CD4-positive, alpha-beta T cell (primary cell): ENCODE results near the gene ITPR3. TPM values are rescaled to one million over a fixed set of nuclear protein-coding genes. Genes with fewer than 3 reads are reported as not detected.
A peak's percentile ranks its signal among the peaks of the same experiment; 100 is the strongest.

ENCODE experiments used
- ATAC-seq: fragments of 200-7000 bp; cut with Tn5 transposase; one replicate; pipeline ENCODE4 v1.10.0; 2022; ENCODE audit warnings: mild to moderate bottlenecking; ENCODE audit not compliant: poor library complexity
- CTCF ChIA-PET: fragments of 350-600 bp; sonication (Branson Sonifier 250); formaldehyde crosslinking; loops from one replicate; lab custom pipeline; 2021; ENCODE audit warnings: antibody characterized with exemption, inconsistent platforms; lab: Charles Lee
- POLR2A ChIA-PET: fragments of 350-600 bp; sonication (Branson Sonifier 250); formaldehyde crosslinking; loops from one replicate; lab custom pipeline; 2021; ENCODE audit warnings: antibody characterized with exemption, inconsistent platforms; lab: Charles Lee
- DNase-seq, 14 experiments: peaks; one replicate each; pipeline ENCODE4 v3.0.0-alpha.2; 2013 to 2020; ENCODE audit warnings: mixed read lengths in 2 of 14
- H3K27ac ChIP-seq, 2 donors: one replicate each; pipeline versions ENCODE4 v1.5.1 to v1.7.0; 2013; ENCODE audit warnings: low read length in 2 of 2, low read depth in 1 of 2, mild to moderate bottlenecking in 1 of 2
- H3K27me3 ChIP-seq, 2 experiments: 1 replicate in 1 of 2; 2 replicates in 1 of 2; pipeline versions ENCODE4 v1.6.1 to v1.7.0; 2013; ENCODE audit warnings: low read length in 2 of 2, control low read depth in 1 of 2, mild to moderate bottlenecking in 1 of 2, moderate library complexity in 1 of 2; ENCODE audit not compliant: insufficient read depth in 2 of 2, control insufficient read depth in 1 of 2
- H3K36me3 ChIP-seq: one replicate; pipeline ENCODE4 v1.6.1; 2013; ENCODE audit warnings: low read length, control low read depth; ENCODE audit not compliant: insufficient read depth
- H3K4me1 ChIP-seq: one replicate; pipeline ENCODE4 v1.6.1; 2013; ENCODE audit warnings: low read length, control low read depth; ENCODE audit not compliant: insufficient read depth
- H3K4me3 ChIP-seq: one replicate; pipeline ENCODE4 v1.5.1; 2013; ENCODE audit warnings: mild to moderate bottlenecking, low read length, moderate library complexity
- H3K9me3 ChIP-seq, 2 experiments: 1 replicate in 1 of 2; 2 replicates in 1 of 2; pipeline versions ENCODE4 v1.6.1 to v1.7.0; 2013; ENCODE audit warnings: low read length in 2 of 2, mild to moderate bottlenecking in 2 of 2, control low read depth in 1 of 2, moderate library complexity in 1 of 2; ENCODE audit not compliant: control insufficient read depth in 1 of 2, insufficient read depth in 1 of 2
- H3K27ac Mint-ChIP-seq: one replicate; pipeline ENCODE4 v1.8.0; 2020; ENCODE audit warnings: mixed read lengths
- H3K27me3 Mint-ChIP-seq: one replicate; pipeline ENCODE4 v1.8.0; 2021; ENCODE audit warnings: mixed read lengths
- H3K36me3 Mint-ChIP-seq: one replicate; pipeline ENCODE4 v1.8.0; 2021; ENCODE audit warnings: low read depth, mixed read lengths
- H3K4me1 Mint-ChIP-seq: one replicate; pipeline ENCODE4 v1.8.0; 2021; ENCODE audit warnings: low read depth, mixed read lengths
- H3K4me3 Mint-ChIP-seq: one replicate; pipeline ENCODE4 v1.8.0; 2020; ENCODE audit warnings: mild to moderate bottlenecking, mixed read lengths
- H3K9me3 Mint-ChIP-seq: one replicate; pipeline ENCODE4 v1.8.0; 2020; ENCODE audit warnings: mixed read lengths
- intact Hi-C, 2 experiments: fragments of 100-400 bp; cut with DNase I in 1 of 2; cut with micrococcal nuclease in 1 of 2; formaldehyde crosslinking; loops; one replicate each; pipeline versions ENCODE4 v1.15.1 to v1.9.0; 2023 to 2025; cut with DNase I, micrococcal nuclease
- total RNA-seq, 174 experiments: library from RNA in 2 of 174; stranded (reverse) in 2 of 174; gene quantifications; one replicate each; pipeline ENCODE4 v1.2.3 and lab custom pipeline; 2021 to 2026
- TF ChIP-seq, protein P1 (sequence below): fragments of 200-600 bp; IDR thresholded peaks from one replicate; pipeline ENCODE4 v1.8.0; 2022; ENCODE audit warnings: antibody characterized with exemption, mild to moderate bottlenecking

ITPR3 gene
- total RNA-seq, 2 experiments from 2014 or later = 44.5 to 45.5 TPM

GRCh38 chr6:33641144-33641543, 20.0 kb downstream of the ITPR3 start:
- Mint-ChIP-seq H3K27ac (no peak overlapping the region), H3K4me3 (no peak overlapping the region), H3K27me3 (no peaks in the 10 kb centered on the region), H3K4me1 (peaks cover 16% of the 10 kb centered on the region), H3K9me3 (no peaks in the 10 kb centered on the region), H3K36me3 (peaks cover 39% of the 10 kb centered on the region)
- peaks cover 18% of the 10 kb centered on the region for H3K4me1 ChIP-seq
- H3K27me3 ChIP-seq = no peaks in the 10 kb centered on the region
- no peak for DNase-seq
- H3K27ac ChIP-seq = no peak overlapping the region
- TF ChIP-seq, protein P1, sequence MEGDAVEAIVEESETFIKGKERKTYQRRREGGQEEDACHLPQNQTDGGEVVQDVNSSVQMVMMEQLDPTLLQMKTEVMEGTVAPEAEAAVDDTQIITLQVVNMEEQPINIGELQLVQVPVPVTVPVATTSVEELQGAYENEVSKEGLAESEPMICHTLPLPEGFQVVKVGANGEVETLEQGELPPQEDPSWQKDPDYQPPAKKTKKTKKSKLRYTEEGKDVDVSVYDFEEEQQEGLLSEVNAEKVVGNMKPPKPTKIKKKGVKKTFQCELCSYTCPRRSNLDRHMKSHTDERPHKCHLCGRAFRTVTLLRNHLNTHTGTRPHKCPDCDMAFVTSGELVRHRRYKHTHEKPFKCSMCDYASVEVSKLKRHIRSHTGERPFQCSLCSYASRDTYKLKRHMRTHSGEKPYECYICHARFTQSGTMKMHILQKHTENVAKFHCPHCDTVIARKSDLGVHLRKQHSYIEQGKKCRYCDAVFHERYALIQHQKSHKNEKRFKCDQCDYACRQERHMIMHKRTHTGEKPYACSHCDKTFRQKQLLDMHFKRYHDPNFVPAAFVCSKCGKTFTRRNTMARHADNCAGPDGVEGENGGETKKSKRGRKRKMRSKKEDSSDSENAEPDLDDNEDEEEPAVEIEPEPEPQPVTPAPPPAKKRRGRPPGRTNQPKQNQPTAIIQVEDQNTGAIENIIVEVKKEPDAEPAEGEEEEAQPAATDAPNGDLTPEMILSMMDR = no peak
- POLR2A ChIA-PET = no interaction called here
- H3K9me3 ChIP-seq = no peaks in the 10 kb centered on the region
- CTCF ChIA-PET = no interaction called here
- peaks cover 31% of the 10 kb centered on the region for H3K36me3 ChIP-seq
- intact Hi-C loops = no loop called here
- H3K4me3 ChIP-seq = no peak overlapping the region
- ATAC-seq = no peak

- DNase-seq = no peak
- H3K9me3 Mint-ChIP-seq = no peaks in the 10 kb centered on the region
- Histone ChIP-seq H3K36me3 (peaks cover 31% of the 10 kb centered on the region), H3K4me1 (peaks cover 14% of the 10 kb centered on the region), H3K27me3 (no peaks in the 10 kb centered on the region), H3K27ac (no peak overlapping the region), H3K4me3 (no peak overlapping the region), H3K9me3 (no peaks in the 10 kb centered on the region)
- peaks cover 12% of the 10 kb centered on the region for H3K4me1 Mint-ChIP-seq
- peak overlapping the region; percentile 25 for H3K27ac Mint-ChIP-seq
- intact Hi-C loops = no loop called here
- POLR2A ChIA-PET = no interaction called here
- CTCF ChIA-PET = no interaction called here
- no peak overlapping the region for H3K4me3 Mint-ChIP-seq
- TF ChIP-seq, protein P1 = no peak
- no peak for ATAC-seq
- no peaks in the 10 kb centered on the region for H3K27me3 Mint-ChIP-seq
- peaks cover 38% of the 10 kb centered on the region for H3K36me3 Mint-ChIP-seq
Measured at GRCh38 chr6:33641602-33642001, 20.5 kb downstream of the ITPR3 start.

DNA sequence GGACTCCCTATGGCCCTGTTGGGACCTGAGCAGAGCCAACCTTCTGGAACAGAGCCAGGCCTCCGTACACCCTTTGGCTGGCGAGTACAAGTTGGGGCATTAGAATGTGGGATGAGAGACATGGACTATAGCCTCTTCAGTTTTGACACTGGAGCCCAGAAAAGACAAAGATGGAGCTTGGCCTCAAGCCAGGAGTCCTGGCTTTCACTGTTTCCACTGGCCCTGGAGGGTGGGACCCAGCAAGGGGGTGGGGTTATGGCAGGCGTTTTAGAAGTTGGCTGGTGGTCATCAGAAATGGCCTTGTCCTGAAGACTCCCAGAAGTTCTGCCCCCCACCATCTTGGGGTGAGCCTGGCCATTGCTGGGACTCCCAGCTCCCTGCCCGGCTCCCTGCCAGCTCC, 21.8 kb downstream of the ITPR3 start:
- Histone ChIP-seq H3K36me3 (peaks cover 36% of the 10 kb centered on the region), H3K27ac (no peak overlapping the region), H3K4me1 (peaks cover 5% of the 10 kb centered on the region), H3K4me3 (no peak overlapping the region), H3K9me3 (no peaks in the 10 kb centered on the region), H3K27me3 (no peaks in the 10 kb centered on the region)
- ChIA-PET POLR2A (no interaction called here), CTCF (no interaction called here)
- H3K4me1 Mint-ChIP-seq = peaks cover 11% of the 10 kb centered on the region
- intact Hi-C loops = no loop called here
- H3K27me3 Mint-ChIP-seq = no peaks in the 10 kb centered on the region
- no peak overlapping the region for H3K4me3 Mint-ChIP-seq
- ATAC-seq = no peak
- H3K27ac Mint-ChIP-seq = no peak overlapping the region
- H3K36me3 Mint-ChIP-seq = peaks cover 44% of the 10 kb centered on the region
- H3K9me3 Mint-ChIP-seq = no peaks in the 10 kb centered on the region
- no peak for DNase-seq
- TF ChIP-seq, protein P1 = no peak
